BLaER1 (cell line): ENCODE data around the gene GALNT6.
A peak's percentile ranks its signal among the peaks of the same experiment; 100 is the strongest.
"Not testable (repeated sequence)": the region's sequence is repeated elsewhere in the genome, so short reads cannot be mapped to it uniquely, and the experiment has no call there.

Experiments
- H3K27ac ChIP-seq: shearing (Covaris generic); formaldehyde crosslinking; 2 replicates; pipeline ENCODE4 v1.8.1; 2022
- H3K27me3 ChIP-seq: shearing (Covaris generic); formaldehyde crosslinking; 2 replicates; pipeline ENCODE4 v1.8.1; 2022
- H3K36me3 ChIP-seq: shearing (Covaris generic); formaldehyde crosslinking; 2 replicates; pipeline ENCODE4 v1.8.1; 2022
- H3K4me1 ChIP-seq: shearing (Covaris generic); formaldehyde crosslinking; 2 replicates; pipeline ENCODE4 v1.8.1; 2022
- H3K4me2 ChIP-seq: shearing (Covaris generic); formaldehyde crosslinking; 2 replicates; pipeline ENCODE4 v1.8.1; 2022
- H3K4me3 ChIP-seq: shearing (Covaris generic); formaldehyde crosslinking; 2 replicates; pipeline ENCODE4 v1.8.1; 2022
- H3K9ac ChIP-seq: shearing (Covaris generic); formaldehyde crosslinking; 2 replicates; pipeline ENCODE4 v1.8.1; 2022
- H3K9me3 ChIP-seq: shearing (Covaris generic); formaldehyde crosslinking; 2 replicates; pipeline ENCODE4 v1.8.1; 2022
- H4K20me1 ChIP-seq: shearing (Covaris generic); formaldehyde crosslinking; 2 replicates; pipeline ENCODE4 v1.8.1; 2022
- Cebpa-rat ChIP-seq: shearing (Covaris generic); IDR thresholded peaks from 2 replicates; pipeline ENCODE4 v1.8.1; 2022

Gene GALNT6

GRCh38 chr12:51345681-51346080 lies 45.5 kb downstream of the GALNT6 start:
- Histone ChIP-seq H3K27me3 (no peaks in the 10 kb centered on the region), H3K36me3 (no peaks in the 10 kb centered on the region), H3K27ac (no peak overlapping the region), H3K4me3 (no peak overlapping the region), H3K4me1 (peaks cover 4% of the 10 kb centered on the region), H3K9ac (no peak overlapping the region), H4K20me1 (no peaks in the 10 kb centered on the region), H3K9me3 (no peaks in the 10 kb centered on the region), H3K4me2 (no peak overlapping the region; the same call in 1 of the 2 replicates)
- no peak for TF ChIP-seq Cebpa-rat

- TF ChIP-seq Cebpa-rat: no peak
- H3K4me2 ChIP-seq: no peak overlapping the region
Observed at GRCh38 chr12:51343201-51343600, 48.0 kb downstream of the GALNT6 start.

GRCh38 chr12:51342416-51342815 lies 48.8 kb downstream of the GALNT6 start:
- Histone ChIP-seq H3K4me2 (no peak overlapping the region), H3K27me3 (no peaks in the 10 kb centered on the region)

More at GRCh38 chr12:51343201-51343600, 48.0 kb downstream of the GALNT6 start:
- H3K27me3 ChIP-seq: no peaks in the 10 kb centered on the region
- H4K20me1 ChIP-seq: no peaks in the 10 kb centered on the region
- H3K27ac ChIP-seq: no peak overlapping the region
- H3K36me3 ChIP-seq: no peaks in the 10 kb centered on the region
- H3K4me1 ChIP-seq: peaks cover 4% of the 10 kb centered on the region
- H3K9me3 ChIP-seq: no peaks in the 10 kb centered on the region
- H3K4me3 ChIP-seq: no peak overlapping the region
- H3K9ac ChIP-seq: no peak overlapping the region

DNA sequence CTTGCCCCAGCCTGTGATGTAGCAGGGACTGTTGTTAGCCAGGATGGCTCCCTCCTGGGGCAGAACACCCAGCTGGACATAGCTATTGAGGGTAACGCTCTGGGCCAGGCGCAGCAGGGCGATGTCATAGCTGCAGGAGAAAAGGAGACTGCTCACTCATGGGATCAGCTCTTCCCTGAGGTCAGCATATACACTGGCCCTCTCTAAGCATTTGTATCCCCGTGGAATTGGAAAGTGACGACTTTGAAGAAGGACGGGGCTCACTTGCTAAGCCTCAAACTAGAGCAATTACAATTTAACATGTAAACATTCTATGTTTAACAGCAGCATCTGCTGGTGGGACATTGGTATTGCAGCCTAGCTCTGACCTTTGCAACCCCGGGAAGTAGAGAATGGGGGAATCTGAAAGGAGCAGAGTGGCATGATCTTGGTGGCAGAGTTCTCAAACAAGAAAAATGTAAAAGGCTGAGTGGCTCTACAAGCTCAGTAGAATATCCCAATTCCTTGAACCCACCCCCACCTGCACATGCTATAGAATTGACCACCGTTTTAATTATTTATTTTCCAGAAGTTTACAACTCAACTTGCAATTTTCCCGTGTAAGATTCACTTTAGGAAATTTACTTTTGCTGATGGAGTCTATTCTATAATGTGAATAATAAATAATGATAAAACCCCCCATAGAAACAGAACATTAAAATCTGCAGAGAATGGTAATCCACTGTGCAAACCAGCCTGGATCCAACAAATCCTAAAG lies 49.8 kb downstream of the GALNT6 start:
- H3K36me3 ChIP-seq: no peaks in the 10 kb centered on the region
- no peak overlapping the region for H3K4me3 ChIP-seq
- H4K20me1 ChIP-seq: no peaks in the 10 kb centered on the region
- H3K27me3 ChIP-seq: no peaks in the 10 kb centered on the region
- H3K4me1 ChIP-seq: peaks cover 4% of the 10 kb centered on the region
- H3K9me3 ChIP-seq: no peaks in the 10 kb centered on the region
- peak overlapping the region; percentile 33; the same call in 1 of the 2 replicates for H3K4me2 ChIP-seq
- H3K9ac ChIP-seq: no peak overlapping the region
- H3K27ac ChIP-seq: no peak overlapping the region
- no peak for TF ChIP-seq Cebpa-rat

More at GRCh38 chr12:51342416-51342815, 48.8 kb downstream of the GALNT6 start:
- H3K9ac ChIP-seq: no peak overlapping the region
- H3K4me1 ChIP-seq: peaks cover 4% of the 10 kb centered on the region
- H3K27ac ChIP-seq: no peak overlapping the region
- no peaks in the 10 kb centered on the region for H3K9me3 ChIP-seq
- H4K20me1 ChIP-seq: no peaks in the 10 kb centered on the region
- no peak overlapping the region for H3K4me3 ChIP-seq
- no peaks in the 10 kb centered on the region for H3K36me3 ChIP-seq
- TF ChIP-seq Cebpa-rat: no peak

DNA sequence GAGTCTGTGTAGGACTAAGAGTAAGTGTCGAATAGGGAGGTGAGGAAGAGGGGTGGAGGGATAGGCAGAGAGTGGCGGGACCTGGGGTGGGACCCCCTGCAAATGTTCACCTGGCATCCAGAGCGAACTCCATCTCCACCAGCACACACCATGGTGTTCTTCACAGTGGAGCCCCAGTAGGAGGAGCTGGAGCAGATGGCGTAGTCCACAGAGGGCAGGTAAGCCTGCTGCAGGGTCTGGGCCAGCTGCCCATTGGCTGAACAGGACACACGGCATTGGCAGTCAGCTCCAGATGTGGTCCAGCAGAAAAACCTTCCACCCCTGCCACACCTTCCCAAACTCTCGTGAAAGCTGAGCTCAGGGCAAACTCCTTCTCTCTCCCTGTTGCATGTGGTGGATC lies 51.5 kb downstream of the GALNT6 start:
- no peak for TF ChIP-seq Cebpa-rat
- H3K4me3 ChIP-seq: no peak overlapping the region
- peaks cover 4% of the 10 kb centered on the region for H3K4me1 ChIP-seq
- no peak overlapping the region for H3K27ac ChIP-seq
- H3K36me3 ChIP-seq: no peaks in the 10 kb centered on the region
- H4K20me1 ChIP-seq: no peaks in the 10 kb centered on the region
- H3K9ac ChIP-seq: no peak overlapping the region
- H3K9me3 ChIP-seq: no peaks in the 10 kb centered on the region
- H3K4me2 ChIP-seq: no peak overlapping the region
- H3K27me3 ChIP-seq: no peaks in the 10 kb centered on the region

- not testable (repeated sequence) for H3K4me1 ChIP-seq
Observed at GRCh38 chr12:51337336-51337735, 53.9 kb downstream of the GALNT6 start.

DNA sequence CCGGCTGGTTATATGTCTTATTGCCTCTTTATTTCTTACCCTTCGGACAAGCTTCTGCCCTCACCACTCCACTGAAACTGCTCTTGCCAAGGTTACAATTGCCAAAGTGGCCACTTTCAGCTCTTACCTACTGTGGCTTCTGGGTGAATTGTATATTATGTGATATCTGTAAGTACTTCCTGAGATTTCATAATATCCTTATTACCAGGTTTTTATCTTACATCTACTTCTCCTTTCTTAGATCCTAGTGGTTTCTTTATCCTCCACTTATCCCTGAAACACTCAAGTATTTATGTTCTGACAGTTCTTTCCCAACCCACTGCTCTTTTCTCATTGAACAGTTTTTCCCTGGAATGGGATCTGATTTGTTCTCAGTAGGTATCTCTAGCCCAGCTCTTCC lies 55.3 kb downstream of the GALNT6 start:
- no peak overlapping the region for H3K4me3 ChIP-seq
- TF ChIP-seq Cebpa-rat: no peak
- no peak overlapping the region for H3K27ac ChIP-seq
- H4K20me1 ChIP-seq: no peaks in the 10 kb centered on the region
- H3K9me3 ChIP-seq: no peaks in the 10 kb centered on the region
- H3K4me1 ChIP-seq: no peaks in the 10 kb centered on the region; the same call in 1 of the 2 replicates
- H3K36me3 ChIP-seq: no peaks in the 10 kb centered on the region
- H3K27me3 ChIP-seq: no peaks in the 10 kb centered on the region
- no peak overlapping the region for H3K4me2 ChIP-seq
- no peak overlapping the region for H3K9ac ChIP-seq

More at GRCh38 chr12:51337336-51337735, 53.9 kb downstream of the GALNT6 start:
- H3K36me3 ChIP-seq, H3K4me3 ChIP-seq, H3K9ac ChIP-seq, H3K4me2 ChIP-seq, H3K27me3 ChIP-seq, H3K9me3 ChIP-seq, H4K20me1 ChIP-seq, H3K27ac ChIP-seq: not testable (repeated sequence)

DNA sequence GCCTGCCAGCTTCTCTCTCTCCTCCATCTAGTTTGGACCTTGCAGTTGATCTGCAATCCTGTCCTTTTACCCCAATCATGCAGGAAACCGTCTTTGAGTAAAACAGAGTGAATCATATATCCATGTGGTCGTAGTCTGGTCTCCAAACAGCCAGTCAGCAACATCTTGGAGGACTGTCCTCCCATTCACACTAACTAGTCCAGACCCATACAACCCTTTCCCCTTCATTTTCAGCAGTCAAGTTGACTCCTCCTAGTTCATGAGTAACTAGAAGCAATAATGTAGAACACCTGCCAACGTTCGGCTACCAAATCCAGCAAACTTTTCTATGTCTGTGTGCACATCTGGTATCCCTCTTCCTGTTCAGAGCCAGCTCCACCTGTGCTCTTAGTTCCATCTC lies 56.4 kb downstream of the GALNT6 start:
- Histone ChIP-seq H3K9me3 (no peaks in the 10 kb centered on the region), H4K20me1 (no peaks in the 10 kb centered on the region), H3K4me2 (no peak overlapping the region), H3K27ac (no peak overlapping the region), H3K4me3 (no peak overlapping the region), H3K27me3 (no peaks in the 10 kb centered on the region), H3K36me3 (no peaks in the 10 kb centered on the region), H3K4me1 (peaks cover 8% of the 10 kb centered on the region), H3K9ac (no peak overlapping the region)
- TF ChIP-seq Cebpa-rat: no peak

DNA sequence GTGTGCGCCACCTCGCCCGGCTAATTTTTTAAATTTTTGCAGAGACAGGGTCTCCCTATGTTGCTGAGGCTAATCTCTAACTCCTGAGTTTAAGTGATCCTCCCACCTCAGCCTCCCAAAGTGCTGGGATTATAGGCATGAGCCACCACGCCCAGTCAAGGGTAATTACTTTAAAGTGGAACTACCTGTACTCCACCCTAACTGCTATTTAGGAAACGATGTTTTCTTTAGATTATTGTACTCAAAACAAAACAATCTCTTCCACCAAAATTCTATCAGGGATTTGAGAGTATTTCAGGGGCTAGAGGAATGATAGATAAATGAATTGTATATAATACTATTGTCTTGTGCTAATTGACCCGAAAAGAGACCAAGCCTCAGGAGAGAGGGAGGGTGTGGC lies 57.7 kb downstream of the GALNT6 start:
- no peak for TF ChIP-seq Cebpa-rat
- H3K4me2 ChIP-seq: no peak overlapping the region
- no peaks in the 10 kb centered on the region for H3K36me3 ChIP-seq
- no peak overlapping the region for H3K9ac ChIP-seq
- no peaks in the 10 kb centered on the region for H3K27me3 ChIP-seq
- no peaks in the 10 kb centered on the region for H4K20me1 ChIP-seq
- no peaks in the 10 kb centered on the region for H3K9me3 ChIP-seq
- H3K27ac ChIP-seq: no peak overlapping the region
- no peak overlapping the region for H3K4me3 ChIP-seq
- peaks cover 20% of the 10 kb centered on the region for H3K4me1 ChIP-seq

DNA sequence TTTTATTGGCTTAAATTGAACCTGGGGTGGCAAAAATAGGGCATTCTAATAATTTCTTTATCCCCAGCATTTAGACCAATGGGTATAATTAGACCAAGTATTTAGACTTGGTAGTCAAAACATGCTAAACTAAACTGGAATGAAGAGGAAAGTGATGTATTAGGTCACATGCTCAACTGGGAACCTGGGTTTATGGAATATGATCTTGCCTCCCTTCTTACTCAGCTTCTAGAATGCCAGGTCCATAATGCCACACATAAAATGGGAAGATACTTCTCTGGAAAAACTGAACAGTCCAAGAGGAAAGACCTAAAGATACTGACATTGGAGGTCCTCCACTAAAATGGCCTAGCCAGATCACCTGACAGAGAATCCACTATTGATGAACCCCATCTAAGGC lies 61.0 kb downstream of the GALNT6 start:
- no peak for TF ChIP-seq Cebpa-rat
- H3K9me3 ChIP-seq: no peaks in the 10 kb centered on the region
- H3K36me3 ChIP-seq: no peaks in the 10 kb centered on the region
- H3K4me3 ChIP-seq: no peak overlapping the region
- H4K20me1 ChIP-seq: no peaks in the 10 kb centered on the region
- H3K4me1 ChIP-seq: peaks cover 53% of the 10 kb centered on the region
- H3K4me2 ChIP-seq: peak overlapping the region; percentile 94
- no peaks in the 10 kb centered on the region for H3K27me3 ChIP-seq
- no peak overlapping the region for H3K9ac ChIP-seq
- H3K27ac ChIP-seq: no peak overlapping the region
